HG03354 (cell line): ENCODE measurements around the gene POU2AF1.

ENCODE experiments used
- ATAC-seq: cut with Tn5 transposase; IDR thresholded peaks from one replicate; pipeline ENCODE4 v1.9.1; 2021; ENCODE audit warnings: mild to moderate bottlenecking; ENCODE audit not compliant: unreplicated experiment, poor library complexity, severe bottlenecking

POU2AF1 gene

DNA sequence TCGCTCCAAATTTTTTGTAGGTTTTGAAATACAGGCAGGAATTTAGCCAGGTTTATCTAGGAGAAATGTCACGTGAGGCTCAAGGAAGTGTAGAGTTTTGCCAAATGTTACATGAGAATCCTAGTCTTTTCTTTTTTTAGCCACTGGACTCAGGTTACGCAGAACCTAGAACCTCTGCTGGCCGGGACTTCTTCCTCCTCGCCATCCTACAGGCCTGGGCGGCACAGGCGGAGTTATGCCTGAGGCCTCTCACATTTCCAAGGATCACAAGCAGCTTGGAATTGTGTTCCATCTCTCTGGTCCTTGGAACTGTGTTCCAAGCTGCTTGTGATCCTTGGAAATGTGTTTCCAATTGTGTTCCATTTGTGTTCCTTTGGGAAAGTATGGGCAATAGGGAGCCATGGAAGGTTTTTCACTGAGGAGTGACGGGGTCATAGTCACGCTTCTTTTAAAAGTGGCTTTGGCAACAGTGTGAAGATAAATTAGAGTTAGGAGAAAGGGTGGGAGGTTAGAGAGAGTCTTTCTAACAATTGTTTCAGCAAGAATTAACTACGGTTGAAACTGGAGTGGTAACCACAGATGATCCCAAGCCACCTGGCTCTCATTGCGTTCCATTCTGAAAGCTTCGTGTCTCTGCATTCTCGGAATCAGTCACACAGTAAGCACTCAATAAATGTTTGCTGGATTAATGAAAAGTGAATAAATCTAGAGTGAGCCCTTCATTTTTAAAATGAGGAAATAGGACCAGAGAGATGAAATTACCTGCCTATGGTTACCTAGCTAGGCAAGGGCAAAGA, 12.5 kb upstream of the POU2AF1 start:
- ATAC-seq, result no peak

DNA sequence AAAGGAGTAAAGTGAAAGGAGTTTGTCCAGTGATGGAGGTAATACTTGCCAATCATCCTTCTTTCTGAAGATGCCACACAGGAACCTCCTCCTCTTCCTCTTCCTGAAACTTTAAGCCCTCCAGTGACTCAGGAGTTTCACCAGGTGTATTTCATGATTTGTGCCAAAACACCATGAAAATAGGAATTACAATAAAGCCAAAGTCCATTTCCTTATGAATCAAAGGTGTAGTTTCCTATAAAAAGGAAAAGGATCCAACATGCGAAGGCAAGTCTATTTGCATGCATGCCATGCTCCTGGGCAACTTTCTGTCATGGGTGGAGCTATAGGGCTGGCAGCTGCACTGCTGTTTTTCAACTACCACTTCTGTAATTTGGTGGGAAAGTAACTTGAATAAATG, 9.8 kb upstream of the POU2AF1 start:
- ATAC-seq, result no peak

DNA sequence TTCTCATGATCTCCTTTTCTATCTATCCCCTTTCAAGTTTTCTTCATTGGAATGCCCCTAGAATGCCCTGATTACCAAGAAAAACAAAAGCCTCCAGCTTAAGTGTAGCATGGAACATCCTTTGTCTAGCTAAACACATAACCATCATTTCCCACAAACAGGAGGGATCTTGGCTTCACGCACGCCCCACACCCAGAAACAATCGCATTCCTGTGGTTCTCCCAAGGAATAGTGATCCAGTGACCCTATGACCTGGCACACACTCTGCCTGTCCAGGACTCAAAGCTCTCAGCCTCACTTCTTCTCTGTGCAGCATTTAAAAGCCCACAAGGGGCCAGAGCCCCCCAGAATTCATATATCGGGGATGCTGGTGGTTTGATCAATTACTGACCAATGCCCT, 9.3 kb upstream of the POU2AF1 start:
- ATAC-seq, result no peak

DNA sequence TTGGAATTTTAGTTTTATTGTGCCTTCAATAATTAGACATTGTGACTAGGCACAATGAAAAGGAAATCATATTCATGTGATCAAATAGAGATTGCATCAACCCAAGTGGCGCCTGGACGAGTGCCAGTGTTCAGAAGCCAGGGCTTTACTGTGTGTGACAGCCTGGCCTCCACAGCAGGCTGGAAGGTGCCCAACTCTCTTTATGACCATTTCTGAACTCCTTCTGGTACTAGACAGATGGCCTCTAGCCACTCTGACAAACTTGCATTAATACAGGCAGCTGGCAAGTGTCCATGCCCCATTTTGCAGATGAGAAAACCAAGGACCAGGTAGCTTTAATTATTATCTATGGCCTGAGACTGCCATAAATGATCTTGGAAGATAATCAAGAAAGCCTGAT, 8.3 kb upstream of the POU2AF1 start:
- no peak for ATAC-seq

DNA sequence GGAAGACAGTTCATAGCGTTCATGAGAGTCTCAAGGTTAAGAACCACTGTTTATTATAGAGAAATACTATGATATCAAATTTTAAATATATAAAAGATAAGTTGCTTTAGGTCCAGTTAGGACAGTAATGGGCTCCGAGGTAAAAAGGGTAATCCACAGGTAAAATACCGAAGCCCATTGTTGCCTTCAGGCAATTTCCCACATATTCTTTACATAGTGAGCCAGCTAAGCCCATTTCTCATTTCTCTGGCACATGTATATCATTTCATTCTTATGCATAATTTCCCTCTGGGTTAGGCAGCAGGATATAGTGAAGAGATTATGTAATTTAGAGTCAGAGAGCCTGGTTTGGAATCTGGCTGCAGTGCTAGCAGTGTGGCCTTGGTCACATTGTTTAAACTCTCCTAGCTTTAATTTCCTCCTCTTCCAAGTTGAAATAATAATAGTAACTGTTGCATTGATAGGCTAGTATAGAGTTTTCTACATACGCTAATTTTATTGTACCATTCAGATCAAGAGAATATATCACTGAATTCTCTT, 7.6 kb upstream of the POU2AF1 start:
- no peak for ATAC-seq

DNA sequence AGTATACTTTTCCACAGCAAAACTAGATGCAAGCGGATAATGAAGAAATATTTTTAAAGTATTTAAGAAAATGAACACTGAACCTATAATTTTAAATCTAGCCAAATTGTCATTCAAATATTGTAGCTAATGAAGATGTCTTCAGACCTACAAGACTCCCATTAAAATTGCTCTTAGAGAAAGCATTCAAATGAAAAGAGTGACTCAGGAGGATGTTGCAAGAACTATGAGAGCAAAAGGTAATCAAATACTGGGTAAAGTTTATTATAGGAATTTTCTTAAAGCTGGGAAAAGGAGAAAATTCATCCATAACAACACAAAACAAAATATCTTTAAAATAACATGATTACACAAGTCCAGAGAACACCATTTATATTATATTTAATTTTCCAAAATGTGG, 5.4 kb upstream of the POU2AF1 start:
- ATAC-seq, result no peak

DNA sequence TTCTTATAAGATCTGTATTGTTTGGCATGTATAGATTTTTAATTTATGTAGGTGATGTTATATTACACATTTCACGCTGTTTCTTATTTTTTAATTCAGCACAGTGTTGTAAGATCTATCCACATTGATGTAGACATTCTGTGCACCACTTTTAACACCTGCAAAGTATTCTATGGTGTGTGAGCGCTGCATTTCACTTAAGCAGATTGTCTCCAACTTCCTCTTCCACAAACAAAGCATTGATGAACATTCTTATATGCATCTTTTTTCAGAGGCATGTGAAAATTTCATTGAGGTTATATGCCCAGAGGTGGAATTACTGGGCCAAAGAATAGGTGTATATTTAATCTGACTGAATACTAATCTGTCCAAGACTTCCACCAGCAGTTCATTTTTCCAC, 3.4 kb upstream of the POU2AF1 start:
- no peak for ATAC-seq

DNA sequence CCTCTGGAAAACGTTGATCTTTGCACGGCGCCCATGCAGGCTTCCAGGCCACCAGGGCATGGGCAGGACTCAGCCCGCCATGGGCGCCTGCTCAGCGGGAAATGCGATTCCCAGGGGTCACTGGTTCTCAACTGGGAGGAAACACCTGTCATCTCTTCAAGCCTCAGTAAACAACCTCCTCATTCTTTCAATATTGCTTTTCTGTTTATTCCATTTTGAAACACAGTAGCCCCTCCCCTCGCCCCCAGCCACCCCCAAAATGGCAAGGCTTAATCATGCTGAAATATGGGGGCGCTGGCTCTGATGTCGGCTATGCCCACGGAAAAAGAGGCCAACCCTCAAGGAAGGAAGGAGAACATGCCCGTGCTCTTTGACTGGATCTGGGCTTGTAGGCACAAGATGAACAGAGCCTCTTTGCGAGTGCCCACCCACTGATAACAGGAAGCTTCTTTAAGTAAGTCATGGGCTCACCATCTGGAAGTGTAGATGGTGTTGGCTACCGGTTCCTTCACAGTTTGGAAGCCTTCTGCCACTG, 594 bp upstream of the POU2AF1 start:
- ATAC-seq, result peak; percentile 50

DNA sequence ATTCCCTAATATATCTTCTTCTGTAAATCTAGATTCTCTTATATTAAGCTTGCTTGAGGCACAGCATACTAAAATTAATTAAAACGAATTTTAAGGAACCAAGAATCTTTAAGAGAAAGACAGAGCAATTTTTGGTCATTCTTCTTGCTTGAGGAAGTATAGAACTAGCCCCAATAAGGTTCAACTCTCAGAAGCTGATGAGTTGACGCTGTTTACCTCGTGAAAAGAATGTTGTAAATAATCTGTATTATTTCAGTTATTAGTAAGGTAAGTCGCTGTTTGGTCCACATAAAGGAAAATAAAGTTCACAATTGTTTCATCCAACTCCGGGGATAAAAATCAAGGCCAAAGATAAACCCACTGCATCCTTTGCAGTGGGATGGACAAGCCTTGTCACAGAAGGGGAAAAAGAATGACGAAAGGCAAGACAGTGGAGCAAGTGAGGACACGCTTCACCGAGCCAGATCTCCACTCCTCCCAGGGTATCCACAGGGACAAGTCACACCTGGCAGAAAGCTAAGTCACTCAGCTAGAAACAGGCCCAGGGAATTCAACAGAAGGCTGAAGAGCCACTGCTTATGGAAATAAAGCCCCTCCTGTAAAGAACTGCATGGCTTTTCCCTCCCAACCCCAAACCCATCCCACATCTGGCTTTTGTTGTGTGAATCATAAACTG, 752 bp downstream of the POU2AF1 start:
- no peak for ATAC-seq

DNA sequence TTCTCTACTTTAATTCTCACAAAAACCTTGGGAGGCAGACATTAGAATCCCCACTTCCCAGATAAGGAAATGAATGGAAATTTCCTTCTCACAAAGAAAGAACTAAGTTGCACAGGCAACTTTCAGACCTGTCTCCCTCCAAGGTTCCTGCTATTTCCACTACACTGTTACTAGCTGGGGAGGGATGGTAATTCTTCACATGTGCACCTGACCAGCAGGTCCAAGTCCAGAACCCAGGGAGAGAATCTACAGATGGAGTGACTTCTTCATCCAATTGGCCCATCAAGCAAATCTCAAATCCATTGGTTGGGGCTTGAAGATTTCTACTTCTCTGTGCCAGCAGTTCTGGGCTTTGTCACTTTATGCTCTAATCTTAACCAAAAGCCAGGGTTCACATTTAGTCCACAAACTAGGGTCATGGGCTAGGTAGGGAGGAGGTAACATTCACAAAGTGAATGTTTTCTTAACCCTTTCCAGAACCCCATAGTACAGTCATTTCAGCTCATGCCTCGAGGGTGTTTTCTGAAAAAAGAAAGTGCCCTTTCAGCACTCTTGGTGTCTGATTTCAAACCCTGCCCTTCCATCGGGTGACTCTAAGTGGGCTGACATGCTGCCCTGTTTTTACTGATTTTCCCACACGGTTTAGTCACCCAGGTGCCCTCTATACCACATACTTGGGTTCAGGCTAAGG, 2.7 kb downstream of the POU2AF1 start:
- no peak for ATAC-seq

DNA sequence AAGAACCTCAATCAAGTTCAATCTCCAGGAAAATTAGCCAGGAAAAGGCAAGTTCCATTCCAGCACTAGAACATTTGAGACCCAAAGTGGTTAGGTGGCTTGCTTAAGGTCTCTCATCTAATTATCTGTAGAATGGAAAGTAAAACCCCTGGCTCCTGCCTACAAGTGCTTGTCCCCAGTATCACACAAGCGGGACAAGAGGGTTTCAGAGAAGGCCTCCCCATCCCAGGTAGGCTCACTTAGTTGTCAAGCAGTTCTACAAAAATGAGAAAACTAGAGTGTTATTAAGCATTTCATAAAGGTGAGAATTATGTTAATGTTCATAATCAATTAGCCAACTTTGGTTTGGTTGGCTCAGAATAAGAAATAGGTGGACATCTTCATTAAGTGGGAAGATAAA, 5.5 kb downstream of the POU2AF1 start:
- ATAC-seq, result no peak

DNA sequence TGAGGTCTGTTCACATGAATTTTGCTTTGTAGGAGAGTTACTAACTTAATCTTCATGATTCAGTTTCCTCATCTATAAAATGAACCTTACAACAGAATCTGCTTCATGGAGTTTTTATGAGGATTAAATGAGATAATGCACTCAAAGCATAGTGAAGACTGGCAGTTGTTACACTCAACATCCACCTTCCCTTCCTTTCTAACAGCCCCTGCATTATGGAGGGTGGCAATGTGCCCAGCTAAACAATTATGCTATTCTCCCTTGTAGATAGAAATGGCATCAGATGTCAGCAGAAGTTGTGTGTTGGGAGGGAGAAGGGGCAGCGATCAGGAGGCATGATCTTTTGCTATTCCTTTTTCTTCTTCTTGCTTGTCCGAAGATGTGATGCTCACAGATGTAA, 6.5 kb downstream of the POU2AF1 start:
- no peak for ATAC-seq

DNA sequence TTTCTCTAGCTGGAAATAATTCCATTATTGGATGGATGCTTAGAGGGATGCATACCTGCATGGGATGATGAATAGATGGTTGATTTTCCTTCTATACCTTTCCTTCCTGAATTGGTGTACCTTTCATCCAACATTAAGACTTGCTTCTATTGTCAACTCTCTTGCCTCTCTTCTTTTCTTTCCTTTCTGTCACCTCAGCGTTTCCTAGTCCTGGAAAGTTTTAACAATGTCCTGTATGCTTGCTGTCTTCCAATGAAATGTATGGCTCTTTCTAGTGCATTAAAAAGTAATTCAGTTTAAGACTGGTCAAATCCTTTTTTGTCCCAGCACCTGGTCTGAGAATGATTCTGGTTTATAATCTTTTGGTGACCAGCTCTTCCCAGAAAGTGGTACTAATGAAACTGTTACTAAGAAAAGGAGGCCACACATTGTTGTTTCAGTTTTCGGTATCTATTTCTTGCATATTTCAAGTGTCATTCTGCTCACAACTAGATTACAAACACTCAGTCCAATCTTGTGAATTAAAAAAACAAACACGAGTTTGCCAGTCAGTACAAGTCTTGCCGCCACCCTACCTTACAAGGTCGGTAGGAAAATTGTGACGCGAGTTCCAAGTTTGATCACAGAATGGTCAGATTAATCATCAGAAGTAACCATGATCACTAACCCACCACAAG, 8.0 kb downstream of the POU2AF1 start:
- peak; percentile 39 for ATAC-seq

DNA sequence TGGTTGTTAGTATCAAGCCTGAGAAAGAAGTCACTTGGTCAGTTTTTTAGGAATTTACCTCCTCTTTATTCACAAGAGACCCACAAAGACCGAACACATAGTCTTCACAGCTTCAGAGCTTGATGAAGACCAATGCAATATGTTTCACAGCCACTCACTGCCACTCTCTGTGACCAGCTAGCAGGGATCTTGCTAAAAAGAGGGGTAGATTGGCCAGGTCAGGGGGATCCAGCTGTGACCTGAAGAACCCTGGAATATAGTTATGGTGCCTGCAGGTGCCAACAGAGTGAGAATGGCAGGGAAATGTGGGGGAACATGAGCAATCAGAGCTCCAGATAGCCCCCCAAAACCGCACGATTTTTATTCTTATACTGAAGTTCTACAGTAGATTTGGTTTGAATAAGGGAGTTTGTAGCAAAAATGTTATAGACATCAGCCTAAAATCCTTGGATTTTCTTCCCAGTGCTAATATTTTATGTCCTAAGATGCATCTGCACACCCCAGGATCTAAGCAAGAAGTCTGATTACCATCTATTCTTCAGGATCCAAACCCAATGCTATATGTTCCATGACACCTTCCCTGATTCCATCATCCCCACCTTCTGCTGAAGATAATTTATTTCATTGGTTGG, 8.7 kb downstream of the POU2AF1 start:
- ATAC-seq, result no peak

DNA sequence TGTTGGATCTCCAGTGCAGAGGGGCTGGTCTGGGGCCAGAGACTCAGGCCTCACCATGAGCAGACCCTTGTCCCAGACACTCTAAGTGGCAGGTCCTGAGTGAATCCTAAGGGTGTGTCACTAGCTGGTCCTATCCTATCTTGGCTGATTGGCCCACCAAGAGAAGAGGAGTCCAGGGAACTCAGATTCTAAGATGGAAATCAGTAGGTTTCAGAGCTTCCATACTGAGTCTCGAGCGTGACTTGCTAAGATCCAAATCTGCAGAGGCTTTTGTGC, 10.9 kb downstream of the POU2AF1 start:
- no peak for ATAC-seq

DNA sequence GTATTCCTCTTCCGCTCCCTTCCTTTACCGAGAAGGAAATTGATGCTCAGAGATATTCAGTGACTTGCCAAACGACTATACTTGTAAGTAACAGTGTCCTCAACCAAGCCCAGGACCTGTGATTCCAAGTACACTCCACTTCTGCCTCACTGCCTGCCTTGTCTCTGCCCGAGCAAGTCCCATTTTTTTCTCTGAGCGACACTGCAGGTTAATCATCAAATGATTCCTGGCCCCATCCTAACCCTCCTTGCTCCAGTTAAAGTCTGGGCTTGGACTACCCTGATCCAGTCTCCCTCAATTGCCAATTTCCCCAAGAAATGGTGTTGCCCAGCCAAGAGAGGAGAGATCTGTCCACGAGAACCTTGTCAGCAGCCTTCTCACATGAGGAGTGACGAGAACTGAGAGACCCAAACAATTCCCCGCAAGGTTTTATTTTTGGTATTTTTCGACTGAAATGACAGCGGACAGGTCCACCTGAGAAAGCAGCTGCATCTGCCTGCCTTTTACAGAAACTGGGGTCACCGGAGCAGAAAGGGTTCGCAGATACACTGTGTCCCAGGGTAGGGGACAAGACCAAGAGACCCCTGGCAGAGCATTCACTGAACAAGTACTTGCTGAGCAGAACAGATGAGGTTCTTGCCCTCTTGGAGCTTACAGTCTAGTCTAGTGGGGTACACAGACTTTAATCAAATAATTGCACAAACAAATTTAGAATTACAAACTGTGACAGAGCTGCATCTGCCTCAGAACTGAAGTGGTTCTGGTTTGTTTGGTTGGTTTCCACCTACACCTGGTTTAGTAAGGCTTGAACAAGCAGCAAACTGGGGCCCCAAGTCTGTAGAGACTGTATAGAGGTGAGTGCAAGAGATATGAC, 11.4 kb downstream of the POU2AF1 start:
- ATAC-seq, result peak; percentile 60

DNA sequence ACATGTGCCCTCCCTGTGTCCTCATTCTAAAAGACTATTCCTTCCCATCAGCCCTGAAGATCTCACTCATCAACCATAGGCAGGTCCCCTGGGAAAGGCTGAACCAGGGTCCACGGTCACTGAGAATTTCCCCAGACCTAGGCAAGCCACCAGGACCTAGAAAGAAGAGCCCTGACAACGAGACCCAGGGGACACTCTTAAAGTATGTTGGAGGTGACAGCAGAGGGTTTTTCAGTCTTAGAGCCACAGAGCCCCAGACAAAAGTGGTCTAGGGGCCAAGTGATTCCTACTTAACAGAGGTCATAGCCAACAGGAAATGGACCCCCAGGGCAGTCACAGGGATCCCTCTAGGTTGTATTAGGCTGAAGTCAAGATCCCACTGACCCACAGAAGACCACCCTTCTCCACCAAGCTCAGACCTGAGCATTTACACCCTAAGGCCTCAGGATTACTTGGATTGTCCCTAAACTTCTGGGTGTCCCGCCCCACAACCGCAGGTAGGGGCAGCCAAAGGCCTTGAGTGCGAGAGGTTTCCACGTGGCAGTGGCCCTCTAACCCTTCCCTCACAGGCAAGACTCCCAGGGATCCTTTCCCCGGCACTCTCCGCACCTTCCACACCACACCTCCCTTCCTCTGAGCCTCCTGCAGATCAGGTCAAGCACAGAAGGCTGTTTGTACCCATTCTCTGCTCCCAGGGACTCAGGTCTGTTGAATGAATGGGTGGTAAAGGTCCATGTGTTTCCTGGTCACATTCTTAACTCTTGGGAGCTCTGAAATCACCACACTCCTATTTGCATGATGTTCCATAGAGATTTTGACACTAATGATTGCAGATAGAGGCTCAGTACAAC, 12.3 kb downstream of the POU2AF1 start:
- no peak for ATAC-seq
